ENCODE results near the gene F10. TPM values are rescaled to one million over a fixed set of nuclear protein-coding genes. Genes with fewer than 3 reads are reported as not detected.
A peak's percentile ranks its signal among the peaks of the same experiment; 100 is the strongest.

The F10 gene
- polyA plus RNA-seq, 1 experiment = 39.0 TPM

DNA sequence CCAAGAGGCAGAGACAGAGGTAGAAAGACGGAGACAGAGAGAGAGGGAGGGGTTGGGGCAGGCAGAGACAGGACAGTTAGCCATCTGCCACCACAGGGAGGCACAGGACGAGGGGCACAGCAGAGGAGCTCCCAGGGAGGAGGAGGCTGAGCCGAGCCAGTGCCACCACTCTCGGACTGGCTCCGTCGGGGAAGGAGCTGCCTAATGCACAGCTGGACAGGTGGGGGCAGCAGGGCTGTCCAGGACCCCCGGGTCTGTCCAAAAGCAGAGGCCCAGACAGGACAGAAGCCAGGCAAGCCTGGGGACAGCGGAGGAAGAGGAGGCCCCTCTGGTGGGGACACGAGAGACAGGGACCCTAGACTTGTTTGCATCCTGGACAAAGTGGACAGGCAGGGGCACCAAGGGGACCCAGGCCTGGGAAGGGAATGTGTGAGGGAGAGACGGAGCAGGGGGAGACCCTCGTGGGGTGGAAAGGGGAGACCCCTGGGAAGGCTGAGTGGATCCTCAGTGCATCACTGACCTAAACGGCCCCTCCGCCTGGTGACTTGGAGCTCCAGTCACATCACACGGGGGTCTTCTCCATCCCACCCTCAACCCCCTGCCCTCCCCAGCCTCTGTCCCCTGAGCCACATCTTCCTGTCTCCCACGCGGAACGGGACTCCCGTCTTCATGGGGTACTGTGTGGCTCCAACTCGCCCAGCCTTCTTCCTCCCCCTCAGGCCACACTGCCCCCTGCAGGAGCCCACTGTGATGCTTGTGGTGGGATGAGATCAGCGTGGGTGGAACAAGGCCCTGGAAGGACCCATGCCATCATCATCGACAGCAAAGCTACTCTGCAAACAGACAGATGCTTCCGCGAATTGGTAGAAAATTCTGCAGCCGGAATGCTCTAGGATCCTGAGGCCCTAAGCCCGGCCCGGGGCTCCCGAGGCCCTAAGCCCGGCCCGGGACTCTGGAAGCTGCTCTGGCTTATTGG is 915 bp downstream of the F10 start:
- TF ChIP-seq, protein P1, sequence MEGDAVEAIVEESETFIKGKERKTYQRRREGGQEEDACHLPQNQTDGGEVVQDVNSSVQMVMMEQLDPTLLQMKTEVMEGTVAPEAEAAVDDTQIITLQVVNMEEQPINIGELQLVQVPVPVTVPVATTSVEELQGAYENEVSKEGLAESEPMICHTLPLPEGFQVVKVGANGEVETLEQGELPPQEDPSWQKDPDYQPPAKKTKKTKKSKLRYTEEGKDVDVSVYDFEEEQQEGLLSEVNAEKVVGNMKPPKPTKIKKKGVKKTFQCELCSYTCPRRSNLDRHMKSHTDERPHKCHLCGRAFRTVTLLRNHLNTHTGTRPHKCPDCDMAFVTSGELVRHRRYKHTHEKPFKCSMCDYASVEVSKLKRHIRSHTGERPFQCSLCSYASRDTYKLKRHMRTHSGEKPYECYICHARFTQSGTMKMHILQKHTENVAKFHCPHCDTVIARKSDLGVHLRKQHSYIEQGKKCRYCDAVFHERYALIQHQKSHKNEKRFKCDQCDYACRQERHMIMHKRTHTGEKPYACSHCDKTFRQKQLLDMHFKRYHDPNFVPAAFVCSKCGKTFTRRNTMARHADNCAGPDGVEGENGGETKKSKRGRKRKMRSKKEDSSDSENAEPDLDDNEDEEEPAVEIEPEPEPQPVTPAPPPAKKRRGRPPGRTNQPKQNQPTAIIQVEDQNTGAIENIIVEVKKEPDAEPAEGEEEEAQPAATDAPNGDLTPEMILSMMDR (IDR thresholded peaks at IDR 0.05; ENCODE audit: insufficient read depth, low read depth, low read length) = peak; percentile 31; the same call in 1 of the 2 replicates
- DNase-seq (ENCODE audit: low read depth) = no peak
- Histone ChIP-seq H3K36me3 (ENCODE audit: control insufficient read depth, insufficient read depth, low read length) (no peaks in the 10 kb centered on the region), H3K27me3 (ENCODE audit: control insufficient read depth, insufficient read depth, low read length) (peaks cover 1% of the 10 kb centered on the region; the same call in 1 of the 2 replicates), H3K4me3 (ENCODE audit: low read depth, low read length) (peak overlapping the region; percentile 32)
- POLR2A ChIA-PET = interaction anchor here (0.6 kb wide), 1 partner anchor 256 kb away, joined by 3 read pairs; no protein-coding TSS in a partner anchor
- CTCF ChIA-PET = interaction anchor here (1.2 to 2.4 kb wide), 4 partner anchors 9 to 88 kb away, joined by 3 to 11 read pairs (median 4); no protein-coding TSS in a partner anchor

DNA sequence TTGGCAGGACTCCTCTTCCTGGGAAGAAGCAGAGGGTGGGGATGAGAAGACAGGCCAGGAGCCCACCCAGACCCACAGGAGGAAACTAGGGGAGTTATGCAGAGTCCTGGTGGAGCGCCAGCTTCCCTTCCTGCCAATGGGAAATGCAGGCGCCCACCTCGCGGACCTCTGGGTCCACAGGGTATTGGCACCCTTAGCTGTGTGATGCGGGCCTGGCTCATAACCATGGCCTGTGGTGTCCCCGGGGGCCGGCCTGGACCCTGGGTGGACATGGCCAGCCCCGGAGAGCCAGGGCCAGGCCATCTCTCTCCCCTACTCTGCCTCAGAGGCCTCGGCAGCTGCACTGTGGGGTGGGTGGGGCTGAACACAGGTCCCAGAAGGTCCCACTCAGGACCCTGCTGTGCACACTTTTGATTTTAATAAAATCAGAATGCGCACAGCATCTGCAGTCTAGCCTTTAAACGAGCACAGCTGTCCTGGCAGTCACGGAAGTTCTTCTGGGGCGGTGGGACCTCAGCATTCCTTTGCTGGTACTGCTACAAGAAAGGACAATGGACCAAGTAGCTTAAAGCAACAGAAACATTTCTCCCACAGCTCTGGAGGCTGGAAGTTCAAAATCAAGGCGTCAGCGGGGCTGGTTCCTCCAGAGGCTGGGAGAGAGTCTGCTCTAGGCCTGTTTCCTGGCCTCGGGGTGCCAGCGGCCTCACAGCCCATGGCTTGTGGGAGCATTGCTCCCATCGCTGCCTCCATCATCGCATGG is 1.8 kb downstream of the F10 start:
- CTCF ChIA-PET = interaction anchor here (1.2 to 2.4 kb wide), 4 partner anchors 8 to 89 kb away, joined by 3 to 11 read pairs (median 4); no protein-coding TSS in a partner anchor
- no peak overlapping the region for H3K4me3 ChIP-seq (ENCODE audit: low read depth, low read length)
- peaks cover 1% of the 10 kb centered on the region; the same call in 1 of the 2 replicates for H3K27me3 ChIP-seq (ENCODE audit: control insufficient read depth, insufficient read depth, low read length)
- TF ChIP-seq, protein P1 (IDR thresholded peaks at IDR 0.05; ENCODE audit: insufficient read depth, low read depth, low read length) = no peak
- POLR2A ChIA-PET = no interaction called here
- no peaks in the 10 kb centered on the region for H3K36me3 ChIP-seq (ENCODE audit: control insufficient read depth, insufficient read depth, low read length)
- DNase-seq (ENCODE audit: low read depth) = no peak

DNA sequence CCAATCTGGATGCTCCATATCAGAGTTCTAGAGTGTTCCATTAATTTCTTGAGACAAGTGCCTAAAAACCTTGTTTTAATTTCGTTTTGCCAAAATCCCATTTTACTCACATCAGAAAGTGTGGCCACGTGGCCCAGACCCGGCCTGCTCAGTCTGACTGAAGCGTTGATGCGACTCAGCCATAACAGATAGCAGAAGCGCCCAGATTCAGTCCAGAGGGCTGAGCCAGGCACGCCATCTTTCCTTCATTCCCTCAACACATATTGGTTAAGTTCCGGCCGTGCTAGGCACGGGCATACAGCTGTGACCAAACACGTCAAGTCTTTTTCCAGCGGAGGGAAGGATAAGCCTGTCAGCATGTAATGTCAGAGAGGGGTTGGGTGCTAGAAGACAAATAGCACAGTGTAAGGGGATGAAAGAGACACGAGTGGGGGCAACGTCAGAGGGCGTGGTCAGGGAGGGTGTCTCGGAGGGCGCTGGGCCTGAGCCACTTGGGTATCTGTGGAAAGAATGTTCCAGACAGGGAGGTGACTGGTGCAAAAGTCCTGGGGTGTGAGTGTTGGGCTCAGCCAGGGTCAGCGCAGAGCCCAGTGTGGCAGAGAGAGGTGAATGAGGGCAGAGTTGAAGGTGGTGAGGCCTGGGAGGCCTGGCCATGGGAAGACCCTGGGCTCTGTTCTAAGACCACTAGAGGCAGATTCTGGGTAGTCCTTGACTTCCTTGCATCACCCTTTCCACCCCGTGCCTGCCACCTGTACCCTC is 3.1 kb downstream of the F10 start:
- peaks cover 1% of the 10 kb centered on the region; the same call in 1 of the 2 replicates for H3K27me3 ChIP-seq (ENCODE audit: control insufficient read depth, insufficient read depth, low read length)
- no peak overlapping the region for H3K4me3 ChIP-seq (ENCODE audit: low read depth, low read length)
- no peak for DNase-seq (ENCODE audit: low read depth)
- CTCF ChIA-PET = no interaction called here
- POLR2A ChIA-PET = no interaction called here
- H3K36me3 ChIP-seq (ENCODE audit: control insufficient read depth, insufficient read depth, low read length) = no peaks in the 10 kb centered on the region
- TF ChIP-seq, protein P1 (IDR thresholded peaks at IDR 0.05; ENCODE audit: insufficient read depth, low read depth, low read length) = no peak

DNA sequence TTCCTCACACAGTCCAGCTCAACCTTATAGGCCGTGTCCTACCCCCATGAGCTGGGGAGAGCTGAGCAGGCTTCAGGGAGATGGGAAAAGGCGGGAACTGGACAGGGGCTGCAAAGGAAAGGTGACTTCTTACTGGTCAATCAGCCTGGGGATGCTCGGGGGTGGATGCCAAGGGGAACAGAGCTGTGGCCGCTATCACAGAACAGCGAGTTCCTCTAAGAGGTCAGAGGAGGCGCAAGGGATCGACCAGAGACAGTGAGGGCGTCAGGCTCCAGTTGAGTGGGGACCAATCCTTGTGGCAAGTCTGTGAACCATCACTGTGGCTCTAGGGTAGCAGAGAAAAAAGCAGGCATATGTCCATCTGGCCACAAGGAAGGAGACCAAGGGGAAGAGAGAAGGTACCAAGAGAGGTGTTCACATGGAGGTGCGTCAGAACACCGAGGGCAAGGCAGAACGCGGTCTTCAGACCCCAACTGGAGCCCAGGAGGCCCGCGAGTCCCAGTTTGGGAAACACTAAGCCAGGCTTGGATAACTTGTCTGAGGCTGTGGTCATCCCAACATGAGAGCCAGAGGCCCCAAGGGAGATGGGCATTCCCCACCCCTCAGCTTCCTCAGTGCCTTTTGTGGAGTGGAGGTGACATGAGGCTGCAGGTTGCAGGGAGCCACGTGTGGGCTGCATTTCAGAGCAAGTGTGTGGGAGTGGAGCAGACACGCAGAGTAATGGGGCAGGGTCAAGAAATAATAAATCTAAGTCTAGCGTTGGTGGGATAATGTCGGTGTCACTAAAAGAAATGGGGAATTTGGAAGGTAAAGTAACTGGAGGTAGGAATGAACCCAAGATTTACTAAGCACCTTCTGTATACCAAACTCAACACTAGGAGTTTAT is 3.9 kb downstream of the F10 start:
- Histone ChIP-seq H3K4me3 (ENCODE audit: low read depth, low read length) (no peak overlapping the region), H3K27me3 (ENCODE audit: control insufficient read depth, insufficient read depth, low read length) (peaks cover 1% of the 10 kb centered on the region; the same call in 1 of the 2 replicates), H3K36me3 (ENCODE audit: control insufficient read depth, insufficient read depth, low read length) (no peaks in the 10 kb centered on the region)
- CTCF ChIA-PET = interaction anchor here (1.3 kb wide), 1 partner anchor 16 kb away, joined by 3 read pairs; no protein-coding TSS in a partner anchor
- TF ChIP-seq, protein P1 (IDR thresholded peaks at IDR 0.05; ENCODE audit: insufficient read depth, low read depth, low read length) = no peak
- DNase-seq (ENCODE audit: low read depth) = no peak
- POLR2A ChIA-PET = no interaction called here

Measured in BJ (cell line).